Ureter (tissue), 1 donor: ENCODE measurements around the gene MYO1H. TPM values are rescaled to one million over a fixed set of nuclear protein-coding genes. Genes with fewer than 3 reads are reported as not detected.
"Not testable (repeated sequence)": the region's sequence is repeated elsewhere in the genome, so short reads cannot be mapped to it uniquely, and the experiment has no call there.

Experiments used
- DNase-seq: peaks from one replicate; pipeline ENCODE4 v3.0.0-alpha.2; 2020; ENCODE audit warnings: low spot score
- total RNA-seq: library from RNA; stranded (reverse); gene quantifications from one replicate; pipeline ENCODE4 v1.2.4, GENCODE V29; 2023
- donor health status: DM: yes; HTN: yes; CAD: no.

Gene MYO1H
- total RNA-seq, 1 donor from 2014 or later = not detected

DNA sequence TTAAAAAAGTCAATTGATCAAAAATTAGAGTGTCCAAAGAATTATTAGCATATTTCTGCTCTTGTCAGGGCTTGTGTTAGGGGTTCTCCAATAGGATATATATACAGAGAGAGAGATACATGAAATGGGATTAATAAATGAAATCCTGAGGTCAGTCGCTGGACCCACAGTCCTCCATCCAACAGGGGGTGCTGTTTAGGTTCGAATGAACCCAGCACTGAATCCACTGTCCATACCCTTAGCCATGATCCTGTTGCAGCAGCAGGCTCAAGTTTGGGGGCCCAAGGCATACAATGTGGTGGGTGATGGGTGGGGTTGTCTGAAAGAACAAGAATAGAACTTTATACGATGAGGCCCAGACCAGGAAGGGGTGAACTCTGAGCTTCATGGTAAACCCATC, 780 bp upstream of the MYO1H start:
- DNase-seq = no peak

DNA sequence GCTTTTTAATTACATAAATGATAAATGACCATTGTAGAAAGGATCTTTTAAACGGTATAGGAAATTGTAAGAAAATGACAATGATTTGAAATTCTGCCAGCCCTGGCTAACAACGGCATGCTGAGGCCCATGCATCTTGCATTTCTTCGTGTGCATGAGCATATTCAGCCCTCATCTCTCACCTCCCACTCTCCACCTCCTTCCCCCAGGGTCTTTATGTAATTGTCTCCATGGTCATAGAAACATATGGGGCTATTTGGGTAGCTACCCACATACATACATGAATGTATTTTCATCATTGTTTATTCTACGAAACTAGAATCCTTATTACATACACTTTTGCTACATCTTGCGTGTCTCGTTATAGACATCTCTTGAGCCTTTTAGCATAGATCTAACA, 4.5 kb downstream of the MYO1H start:
- no peak for DNase-seq

DNA sequence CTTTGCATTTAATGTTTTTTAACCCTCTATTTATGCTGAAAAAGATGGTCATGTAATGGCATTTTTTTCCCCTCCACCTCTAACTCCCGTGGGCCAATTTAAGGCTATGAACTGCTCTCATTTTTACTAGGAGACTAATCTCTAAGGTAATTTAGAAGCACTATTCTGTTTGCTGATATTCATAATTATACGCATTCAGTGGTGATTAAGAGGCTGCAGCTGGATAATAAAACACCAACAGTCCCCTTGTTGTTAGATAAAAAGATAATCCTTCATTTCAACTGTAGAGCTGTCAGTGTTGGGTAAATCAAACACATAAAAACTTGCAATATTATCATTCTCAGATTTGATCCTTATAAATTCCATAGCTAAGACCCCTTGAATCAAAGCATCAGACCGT, 8.9 kb downstream of the MYO1H start:
- no peak for DNase-seq

DNA sequence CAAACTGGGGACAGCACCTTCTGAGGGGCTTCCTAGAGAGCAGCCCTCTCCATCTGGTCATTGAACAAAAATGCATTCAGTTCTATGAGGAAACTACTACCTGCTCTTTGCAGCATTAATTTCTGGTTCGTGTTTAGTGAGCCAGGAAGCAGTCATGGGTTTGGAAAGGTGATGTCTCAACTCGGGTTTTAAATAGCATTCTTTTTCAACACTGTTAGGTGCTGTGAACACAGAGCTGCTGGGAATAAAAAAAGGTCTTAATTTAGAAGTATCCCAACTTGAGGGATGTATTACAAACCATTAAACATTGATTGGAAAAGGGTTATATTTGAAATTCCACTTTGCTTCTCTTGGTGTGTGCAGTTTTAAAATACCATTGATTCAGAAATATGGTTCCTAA, 9.3 kb downstream of the MYO1H start:
- no peak for DNase-seq

GRCh38 chr12:109358154-109358869, 10.6 kb downstream of the MYO1H start:
- DNase-seq = no peak

DNA sequence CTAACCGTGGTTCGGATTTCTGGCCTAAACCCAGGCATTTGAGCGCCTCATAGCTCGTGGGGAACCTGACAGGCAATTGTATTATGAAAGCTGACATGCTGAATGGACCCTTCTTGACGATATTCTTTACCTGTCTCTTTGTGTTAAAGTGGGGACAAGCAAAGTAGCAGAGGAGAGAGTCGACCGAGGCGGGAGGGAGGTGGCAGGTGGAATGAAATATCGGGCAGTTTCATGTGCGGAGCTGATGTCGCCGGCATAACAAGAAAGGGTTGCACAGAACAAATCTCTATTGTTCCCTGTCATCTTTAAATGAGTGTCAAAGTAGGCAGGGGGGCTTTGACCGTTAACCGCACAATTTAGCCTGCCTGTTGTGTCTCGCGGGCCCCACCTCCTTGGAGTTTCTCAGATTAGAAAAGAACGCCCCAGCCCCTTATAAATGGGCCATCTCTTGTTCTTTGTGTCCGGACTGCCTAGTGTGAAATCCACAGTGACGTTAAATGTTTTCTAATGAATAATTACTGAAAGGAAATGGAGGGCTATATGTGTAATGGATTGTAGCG, 11.5 kb downstream of the MYO1H start:
- no peak for DNase-seq

DNA sequence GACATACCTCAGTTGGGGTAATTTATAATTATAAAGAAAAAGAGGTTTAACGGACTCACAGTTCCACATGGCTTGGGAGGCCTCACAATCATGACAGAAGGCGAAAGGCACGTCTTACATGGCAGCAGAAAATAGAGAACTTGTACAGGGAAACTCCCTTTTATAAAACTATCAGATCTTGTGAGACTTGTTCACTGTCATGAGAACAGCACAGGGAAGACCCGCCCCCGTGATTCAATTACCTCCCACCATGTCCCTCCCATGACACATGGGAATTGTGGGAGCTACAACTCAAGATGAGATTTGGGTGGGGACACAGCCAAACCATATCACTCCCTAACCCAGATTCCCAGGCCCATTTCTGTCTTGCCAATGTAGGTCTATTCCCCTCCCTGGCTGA, 22.1 kb downstream of the MYO1H start:
- no peak for DNase-seq

- no peak for DNase-seq
Observed at GRCh38 chr12:109377139-109377685, 29.5 kb downstream of the MYO1H start.

- no peak for DNase-seq
Observed at GRCh38 chr12:109378569-109378968, 30.9 kb downstream of the MYO1H start.

DNA sequence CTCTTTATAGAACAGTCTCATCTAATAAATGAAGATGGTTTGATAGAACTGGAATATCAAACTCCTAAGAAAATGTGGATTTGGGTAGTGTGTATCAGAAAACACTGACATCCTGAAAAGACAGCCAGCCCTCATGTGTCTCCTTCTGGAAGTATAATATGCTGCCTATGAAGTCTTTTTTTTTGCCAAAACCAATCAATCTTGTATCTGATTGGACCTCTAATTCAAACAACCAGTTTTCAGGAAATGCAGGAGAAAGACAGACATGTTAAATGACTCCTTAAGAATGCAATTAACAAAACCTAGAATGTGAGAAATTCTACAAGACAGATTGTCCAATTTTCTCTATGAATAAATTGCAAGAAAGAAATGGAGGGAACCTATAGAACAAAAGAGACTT, 34.3 kb downstream of the MYO1H start:
- no peak for DNase-seq

DNA sequence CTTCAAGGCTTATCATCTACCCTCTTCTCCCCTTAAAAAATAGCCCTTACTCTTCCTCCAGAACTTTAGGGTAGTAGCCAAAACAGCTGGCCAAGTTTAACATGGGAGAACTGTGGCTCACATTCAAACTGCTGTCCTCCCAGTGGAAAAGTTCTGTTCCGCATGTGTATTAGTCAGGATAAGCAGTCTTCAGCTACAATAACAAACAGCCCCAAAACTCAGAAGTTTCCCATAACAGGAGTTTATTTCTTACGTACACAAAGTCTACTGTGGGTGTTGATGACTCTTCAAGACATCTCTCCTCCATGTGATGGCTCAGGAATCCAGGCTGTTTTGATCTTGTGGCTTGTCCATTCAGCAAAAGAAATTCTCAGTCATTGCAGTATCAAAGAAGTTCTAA, 35.5 kb downstream of the MYO1H start:
- DNase-seq = no peak

DNA sequence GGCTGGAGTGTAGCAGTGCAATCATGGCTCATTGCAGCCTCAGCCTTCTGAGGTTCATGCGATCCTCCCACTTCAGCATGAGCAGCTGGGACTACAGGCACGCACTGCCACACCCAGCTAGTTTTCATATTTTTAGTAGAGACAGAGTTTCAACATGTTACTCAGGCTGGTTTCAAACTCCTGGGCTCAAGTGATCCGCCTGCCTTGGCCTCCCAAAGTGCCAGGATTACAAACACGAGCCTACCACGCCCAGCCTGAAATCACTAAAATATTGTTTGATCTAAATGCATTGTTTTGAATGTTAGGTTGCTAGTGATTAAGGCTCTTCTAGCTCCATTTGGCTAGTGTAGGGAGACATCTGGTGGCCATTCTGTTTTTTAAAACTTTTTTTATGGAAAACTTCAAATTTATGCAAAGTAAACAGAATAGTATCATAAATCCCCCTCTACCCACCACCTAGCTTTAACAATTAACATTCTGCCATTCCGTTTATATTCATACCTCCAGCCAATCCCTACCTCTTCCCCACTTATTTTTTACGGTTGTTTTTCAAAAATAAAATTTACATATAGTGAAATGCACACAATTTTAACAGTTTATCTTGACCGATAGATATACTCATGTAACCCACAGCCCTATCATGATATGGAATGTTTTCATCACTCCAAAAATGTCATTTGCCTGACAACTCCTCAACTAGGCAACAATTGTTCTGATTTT, 37.8 kb downstream of the MYO1H start:
- DNase-seq = peak; percentile 43

DNA sequence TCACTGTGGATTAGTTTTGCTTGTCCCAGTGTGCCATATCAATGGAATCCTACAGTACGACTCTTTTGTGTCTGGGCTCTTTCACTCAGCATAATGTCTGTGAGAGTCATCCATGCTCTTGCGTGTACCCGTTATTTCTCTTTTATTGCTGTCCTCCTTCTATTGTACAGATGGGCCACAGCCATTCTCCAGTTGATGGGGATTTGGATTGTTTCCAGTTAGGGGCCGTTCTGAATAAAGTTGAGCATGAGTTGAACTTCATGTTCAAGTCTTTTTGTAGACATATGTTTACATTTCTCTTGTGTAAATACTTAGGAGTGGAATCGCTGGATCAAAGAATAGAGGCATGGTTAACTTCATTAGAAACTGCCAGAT, 38.3 kb downstream of the MYO1H start:
- no peak for DNase-seq

- DNase-seq = no peak
Observed at GRCh38 chr12:109387425-109388166, 39.9 kb downstream of the MYO1H start.

DNA sequence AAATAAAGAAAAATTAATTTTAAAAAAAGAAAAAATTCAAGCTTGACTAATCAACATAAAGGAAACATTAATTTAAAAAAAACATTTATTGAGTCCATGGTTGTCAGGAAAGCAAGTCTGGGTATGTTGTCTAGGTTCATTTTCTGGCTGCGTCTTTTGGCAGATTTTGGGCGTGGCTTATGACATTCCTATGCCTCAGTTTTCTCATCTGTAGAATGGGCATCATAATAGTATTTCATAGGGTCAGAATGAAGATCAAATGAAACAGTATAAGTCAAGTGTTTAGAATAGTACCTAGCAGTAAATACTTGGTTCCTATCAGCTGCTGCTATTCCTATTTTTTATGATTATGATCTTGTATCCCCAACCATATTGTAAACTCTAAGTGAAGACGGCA, 40.5 kb downstream of the MYO1H start:
- DNase-seq = no peak

GRCh38 chr12:109389146-109389545, 41.4 kb downstream of the MYO1H start:
- DNase-seq = no peak

- peak; percentile 59 for DNase-seq
Observed at GRCh38 chr12:109393437-109394345, 46.0 kb downstream of the MYO1H start.

GRCh38 chr12:109394891-109395290, 47.2 kb downstream of the MYO1H start:
- DNase-seq = no peak

DNA sequence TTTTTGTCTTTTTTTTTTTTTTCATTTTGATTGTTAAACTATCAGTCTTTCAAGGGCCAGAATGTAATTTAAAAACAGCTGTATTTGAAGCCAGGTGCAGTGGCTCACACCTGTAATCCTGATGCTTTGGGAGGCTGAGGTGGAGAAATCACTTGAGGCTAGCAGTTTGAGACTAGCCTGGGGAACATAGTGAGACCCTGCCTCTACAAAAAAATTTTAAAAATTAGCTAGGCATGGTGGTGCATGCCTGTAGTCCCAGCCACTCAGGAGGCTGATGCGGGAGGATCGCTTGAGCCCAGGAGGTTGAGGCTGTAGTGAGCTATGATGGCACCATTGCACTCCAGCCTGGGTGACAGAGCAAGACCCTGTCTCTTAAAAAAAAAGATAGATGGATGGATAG, 57.1 kb downstream of the MYO1H start:
- not testable (repeated sequence) for DNase-seq

DNA sequence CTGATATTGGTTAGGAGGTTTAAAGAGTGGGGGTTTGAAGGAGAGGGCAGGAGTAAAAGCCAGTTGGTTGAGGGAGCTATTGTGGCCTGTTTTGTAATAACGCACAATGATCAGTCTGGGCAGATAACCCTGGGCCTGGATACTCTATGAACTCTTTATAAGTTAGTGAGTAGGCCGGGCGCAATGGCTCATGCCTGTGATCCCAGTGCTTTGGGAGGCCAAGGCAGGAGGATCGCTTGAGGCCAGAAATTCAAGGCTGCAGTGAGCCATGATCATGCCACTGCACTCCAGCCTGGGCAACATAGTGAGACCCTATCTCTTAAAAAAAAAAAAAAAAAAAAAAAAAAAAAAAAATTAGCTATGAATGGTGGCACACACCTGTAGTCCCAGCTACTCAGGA, 58.4 kb downstream of the MYO1H start:
- DNase-seq = not testable (repeated sequence)

DNA sequence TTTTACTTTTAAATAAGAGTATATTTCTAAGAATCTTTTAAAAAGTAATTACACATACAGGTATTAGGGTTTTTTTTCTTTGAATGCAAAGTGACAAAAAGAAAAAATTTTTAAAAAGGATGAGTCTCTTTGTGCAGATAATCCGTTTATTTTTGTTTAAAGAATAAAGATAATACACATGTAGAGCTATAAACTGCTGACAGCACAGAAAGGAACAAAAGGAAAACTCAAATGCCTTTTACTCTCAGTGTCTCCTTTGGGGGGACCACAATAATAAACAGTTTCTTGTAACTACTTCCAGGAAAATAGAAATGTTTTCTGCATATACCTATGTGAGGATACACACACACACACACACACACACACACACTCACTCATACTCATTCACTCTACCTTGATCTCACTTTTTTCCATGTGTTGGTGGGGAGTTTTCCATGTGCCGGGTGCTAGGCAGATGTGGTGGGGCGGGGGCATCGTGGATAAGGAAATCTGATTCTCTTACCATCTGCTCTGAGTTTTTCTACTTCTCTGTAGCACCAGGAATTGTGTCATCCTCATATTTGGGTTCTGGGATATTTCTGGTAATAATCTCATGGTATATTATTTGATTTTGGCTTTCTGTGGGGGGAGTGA, 71.3 kb downstream of the MYO1H start:
- no peak for DNase-seq
